ENCODE measurements around the gene OTX1. TPM values are rescaled to one million over a fixed set of nuclear protein-coding genes. Genes with fewer than 3 reads are reported as not detected.

OTX1 gene
- total and polyA plus RNA-seq, 2 of the 4 experiments (the other 2 are of a cell fraction): 0.03 TPM; not detected in 1

GRCh38 chr2:63060472-63060991 is 9.9 kb downstream of the OTX1 start:
- Histone ChIP-seq H2AK9ac (replicated peaks; ENCODE audit: low read depth, low read length, poor library complexity) (no peak overlapping the region), H3K4me3 (ENCODE audit: insufficient read depth, low read depth, low read length) (no peak overlapping the region), H2AK5ac (ENCODE audit: low read depth, low read length) (no peak overlapping the region), H3K4me2 (ENCODE audit: low read depth, low read length) (no peak overlapping the region), H3K14ac (replicated peaks; ENCODE audit: low read depth, low read length) (no peak overlapping the region), H2BK120ac (ENCODE audit: low read depth, low read length) (no peak overlapping the region), H3K56ac (ENCODE audit: extremely low read depth, insufficient read depth, low read length) (no peak overlapping the region), H4K8ac (ENCODE audit: low read depth in 2 of 2, low read length in 2 of 2) (no peak overlapping the region), H4K5ac (ENCODE audit: low read depth, low read length) (no peak overlapping the region), H3K9me1 (ENCODE audit: insufficient read depth, low read length) (peaks cover 3% of the 10 kb centered on the region; the same call in 1 of the 2 replicates), H3K9me3 (ENCODE audit: control insufficient read depth, insufficient read depth, low read length) (peaks cover 12% of the 10 kb centered on the region; the same call in 1 of the 2 replicates), H2BK15ac (ENCODE audit: low read depth, low read length) (no peak overlapping the region), H3K79me1 (ENCODE audit: low read depth in 1 of 2, low read length in 2 of 2) (no peaks in the 10 kb centered on the region), H3K9ac (ENCODE audit: low read depth, low read length) (no peak overlapping the region), H3K18ac (ENCODE audit: low read depth, low read length) (no peak overlapping the region), H4K20me1 (ENCODE audit: insufficient read depth, low read length) (peaks cover 10% of the 10 kb centered on the region; the same call in 1 of the 2 replicates), H2BK5ac (ENCODE audit: low read depth, low read length, poor library complexity, severe bottlenecking) (no peak overlapping the region), H2BK20ac (ENCODE audit: low read depth, low read length) (no peak overlapping the region), H2AFZ (replicated peaks; ENCODE audit: low read length, poor library complexity) (no peak overlapping the region), H3K27me3 (ENCODE audit: control insufficient read depth, insufficient read depth, low read length) (peaks cover 57% of the 10 kb centered on the region), H3K23ac (ENCODE audit: low read depth, low read length) (no peak overlapping the region), H4K91ac (ENCODE audit: insufficient read depth, low read depth, low read length) (no peak overlapping the region), H3K4ac (ENCODE audit: low read depth, low read length) (no peak overlapping the region), H3K4me1 (ENCODE audit: control insufficient read depth, insufficient read depth, low read length) (peaks cover 1% of the 10 kb centered on the region; the same call in 1 of the 2 replicates), H3K36me3 (ENCODE audit: control insufficient read depth, insufficient read depth, low read length) (no peaks in the 10 kb centered on the region), H3K27ac (ENCODE audit: insufficient read depth, low read length) (no peak overlapping the region)
- WGBS, 2 experiments (ENCODE audit: extremely low coverage in 2 of 2, insufficient read length in 1 of 2): no CpG with 5 or more reads among the region's 5 CpGs
- in situ Hi-C loops (cut with MboI; ENCODE audit: low sequenced_read_pairs): no loop called here
- no TSS peak for BruUV-seq (replicated peaks)
- TF ChIP-seq BHLHE40 (IDR thresholded peaks at IDR 0.05; ENCODE audit: low read depth, low read length) (no peak), RCOR1 (IDR thresholded peaks at IDR 0.05; ENCODE audit: insufficient replicate concordance, low read length) (no peak), CTCF (conservative IDR thresholded peaks at IDR 0.05; ENCODE audit: low read depth, low read length) (no peak), CEBPB (IDR thresholded peaks at IDR 0.05; ENCODE audit: low read depth, low read length) (no peak), MAFK (IDR thresholded peaks at IDR 0.05; ENCODE audit: low read depth, low read length) (no peak), NFE2L2 (IDR thresholded peaks at IDR 0.05; ENCODE audit: low read depth, low read length) (no peak), USF2 (IDR thresholded peaks at IDR 0.05; ENCODE audit: low read depth, low read length) (no peak), SMC3 (IDR thresholded peaks at IDR 0.05; ENCODE audit: low read depth, low read length) (no peak), MXI1 (IDR thresholded peaks at IDR 0.05; ENCODE audit: borderline replicate concordance, low read depth, low read length) (no peak), ELK1 (IDR thresholded peaks at IDR 0.05; ENCODE audit: borderline replicate concordance, low read depth, low read length) (no peak), POLR2A (IDR thresholded peaks at IDR 0.05; ENCODE audit: low read depth, low read length) (no peak), CHD1 (IDR thresholded peaks at IDR 0.05; ENCODE audit: low read depth, low read length) (no peak), RFX5 (IDR thresholded peaks at IDR 0.05; ENCODE audit: low read depth, low read length) (no peak), FOS (IDR thresholded peaks at IDR 0.05; ENCODE audit: low read depth, low read length) (no peak), MAZ (IDR thresholded peaks at IDR 0.05; ENCODE audit: borderline replicate concordance, low read depth, low read length) (no peak), RAD21 (IDR thresholded peaks at IDR 0.05; ENCODE audit: low read length) (no peak)
- dilution Hi-C loops (cut with HindIII; ENCODE audit: low sequenced_read_pairs, unreplicated experiment): no loop called here
- ATAC-seq (ENCODE audit: low read depth) (no peak), DNase-seq (no peak)
- intact Hi-C loops (cut with micrococcal nuclease): no loop called here
- ChIA-PET POLR2A (ENCODE audit: unreplicated experiment) (no interaction called here), CTCF (no interaction called here)

Data from IMR-90 (cell line).